Esophagus mucosa (tissue), 1 donor: ENCODE measurements around the gene GPSM1. TPM values are rescaled to one million over a fixed set of nuclear protein-coding genes. Genes with fewer than 3 reads are reported as not detected.

ENCODE experiments used
- ATAC-seq: fragments of 200-7000 bp; cut with Tn5 transposase; one replicate; pipeline ENCODE4 v1.9.1; 2020
- total RNA-seq: library from RNA; stranded (reverse); gene quantifications from one replicate; pipeline ENCODE4 v1.2.4, GENCODE V29; 2023
- donor health status: DM: yes; HTN: yes; CAD: no.

Gene GPSM1
- total RNA-seq, 1 donor from 2014 or later = 1.2 TPM

DNA sequence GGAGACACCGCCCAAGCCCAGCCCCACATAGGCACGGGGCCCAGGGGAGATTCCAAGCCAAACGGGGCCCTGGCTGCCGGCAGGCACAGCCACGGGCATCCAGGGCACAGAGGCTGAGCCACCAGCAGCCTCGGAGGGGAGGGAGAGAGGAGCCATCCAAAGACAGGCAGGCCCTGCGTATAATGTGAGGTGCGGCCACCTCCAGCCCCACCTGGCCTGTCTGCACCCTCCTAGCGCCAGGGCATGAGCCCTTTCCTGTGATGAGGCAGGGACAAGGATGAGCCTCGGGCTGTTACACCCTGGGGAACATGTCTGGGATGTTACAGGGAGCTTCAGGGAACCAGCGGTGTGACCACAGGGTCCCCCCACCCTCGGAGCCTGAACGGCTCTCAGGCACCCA is 22.4 kb upstream of the GPSM1 start:
- no peak for ATAC-seq

DNA sequence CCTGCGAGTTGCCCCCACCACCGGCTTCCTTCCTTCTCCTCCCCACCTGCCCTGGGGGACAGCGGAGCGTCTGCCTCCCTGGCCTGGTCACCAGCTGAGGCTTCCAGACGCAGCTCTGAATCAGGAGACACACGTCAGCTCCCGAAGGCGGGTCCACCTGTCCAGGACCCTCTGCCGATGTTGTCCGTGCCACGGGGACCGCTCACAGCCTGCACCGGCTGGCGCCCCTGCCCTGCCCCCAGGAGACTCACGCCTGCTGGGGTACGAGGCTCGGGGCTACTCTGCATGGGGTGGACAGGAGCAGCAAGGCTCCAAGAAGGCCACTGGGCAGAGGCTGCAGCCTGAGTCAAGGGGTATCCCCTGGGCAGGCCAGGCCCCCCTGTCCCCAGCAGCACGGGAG is 21.5 kb upstream of the GPSM1 start:
- ATAC-seq = no peak

DNA sequence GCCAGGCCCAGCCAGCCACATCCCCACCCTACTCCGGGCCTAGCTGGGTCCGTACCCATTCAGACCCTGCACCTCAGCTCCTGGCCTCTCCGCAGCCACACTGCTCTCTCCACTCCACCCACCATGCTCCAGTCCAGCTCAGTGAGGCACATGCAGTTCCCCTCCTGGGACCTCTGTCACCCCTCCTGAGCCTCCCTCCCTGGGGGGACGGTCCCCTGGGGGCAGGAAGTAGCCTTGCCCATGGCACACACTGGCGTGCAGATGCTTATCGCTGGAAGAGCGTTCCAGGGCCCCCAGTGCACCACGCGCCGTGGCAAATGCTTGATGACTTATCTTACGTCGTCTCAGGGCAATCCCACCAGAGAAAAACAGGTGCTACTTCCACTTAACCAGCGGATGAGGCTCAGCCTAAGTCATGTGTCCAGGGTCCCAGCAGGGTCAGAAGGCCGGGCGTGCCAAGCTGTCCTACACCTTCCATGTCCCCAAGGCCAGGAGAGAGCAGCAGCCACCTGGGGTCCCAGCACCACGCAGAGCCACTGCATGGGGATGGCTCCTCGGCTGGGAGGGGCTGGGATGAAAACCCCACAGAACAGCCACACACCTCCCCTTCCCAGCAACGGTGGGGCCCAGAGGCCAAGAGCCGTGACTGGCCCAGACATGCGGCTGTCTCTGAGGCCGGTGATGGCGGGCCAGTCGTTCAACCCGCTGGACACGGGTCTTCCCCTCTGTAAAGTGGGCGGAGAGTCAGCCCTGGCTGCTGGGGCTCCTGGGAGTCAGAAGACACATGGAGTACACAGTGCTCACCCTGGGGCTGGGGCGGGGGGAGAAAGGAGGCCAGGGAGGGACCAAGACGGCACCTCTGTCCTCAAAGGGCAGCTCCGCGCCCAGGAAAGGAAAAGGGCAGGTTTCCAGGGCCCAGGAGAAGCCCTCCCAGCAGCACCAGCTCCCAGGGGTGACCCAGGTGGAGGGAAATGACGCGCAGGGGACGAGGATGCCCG is 20.8 kb upstream of the GPSM1 start:
- no peak for ATAC-seq

DNA sequence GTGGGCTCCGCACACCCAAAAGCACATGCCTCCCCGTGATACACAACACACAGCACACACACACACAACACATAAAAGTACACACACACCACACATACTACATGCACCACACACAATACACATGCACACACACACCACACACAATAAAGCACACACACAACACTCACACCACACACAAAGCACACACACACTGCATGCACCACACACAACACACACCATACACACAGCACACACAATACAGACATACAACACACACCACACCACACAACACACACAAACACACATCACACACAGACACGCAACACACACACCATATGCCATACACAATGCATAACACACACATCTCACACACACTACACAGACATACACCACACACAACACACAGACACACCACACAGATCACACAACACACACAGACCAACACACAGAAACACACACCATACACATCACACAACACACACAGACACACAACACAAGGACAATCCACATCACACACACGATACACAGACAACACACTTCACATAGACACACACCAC is 20.1 kb upstream of the GPSM1 start:
- no peak for ATAC-seq

DNA sequence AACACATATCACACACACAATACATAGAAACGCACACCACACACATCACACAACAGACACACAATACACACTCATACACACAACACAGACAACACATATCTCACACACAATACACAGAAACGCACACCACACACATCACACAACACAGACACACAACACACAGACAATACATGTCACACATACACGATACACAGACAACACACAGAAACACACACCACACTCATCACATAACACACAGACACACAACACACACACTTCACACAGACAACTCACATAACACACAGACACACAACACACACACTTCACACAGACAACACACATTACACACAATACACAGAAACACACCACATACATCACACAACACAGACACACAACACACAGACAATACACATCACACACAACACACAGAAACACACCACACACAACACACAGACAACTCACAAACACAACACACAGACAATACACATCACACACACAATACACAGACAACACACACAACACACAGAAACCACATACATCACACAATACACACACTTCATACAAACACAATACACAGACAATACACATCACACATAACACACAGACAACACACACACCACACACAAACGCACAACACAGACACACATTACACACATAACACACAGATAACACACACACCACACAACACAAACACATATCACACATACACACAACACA is 19.2 kb upstream of the GPSM1 start:
- ATAC-seq = no peak

DNA sequence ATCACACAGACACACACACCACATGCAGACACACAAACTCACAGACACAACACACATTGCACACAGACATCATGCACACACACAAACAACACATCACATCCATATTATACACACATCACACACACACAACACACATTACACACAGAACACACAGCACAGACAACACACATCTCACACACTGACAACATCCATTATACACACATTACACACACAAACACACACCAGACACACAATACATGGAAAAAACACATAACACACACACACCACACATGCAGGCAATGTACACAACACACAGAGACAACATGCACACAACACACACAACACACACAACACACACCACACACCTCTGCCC is 18.7 kb upstream of the GPSM1 start:
- ATAC-seq = no peak

DNA sequence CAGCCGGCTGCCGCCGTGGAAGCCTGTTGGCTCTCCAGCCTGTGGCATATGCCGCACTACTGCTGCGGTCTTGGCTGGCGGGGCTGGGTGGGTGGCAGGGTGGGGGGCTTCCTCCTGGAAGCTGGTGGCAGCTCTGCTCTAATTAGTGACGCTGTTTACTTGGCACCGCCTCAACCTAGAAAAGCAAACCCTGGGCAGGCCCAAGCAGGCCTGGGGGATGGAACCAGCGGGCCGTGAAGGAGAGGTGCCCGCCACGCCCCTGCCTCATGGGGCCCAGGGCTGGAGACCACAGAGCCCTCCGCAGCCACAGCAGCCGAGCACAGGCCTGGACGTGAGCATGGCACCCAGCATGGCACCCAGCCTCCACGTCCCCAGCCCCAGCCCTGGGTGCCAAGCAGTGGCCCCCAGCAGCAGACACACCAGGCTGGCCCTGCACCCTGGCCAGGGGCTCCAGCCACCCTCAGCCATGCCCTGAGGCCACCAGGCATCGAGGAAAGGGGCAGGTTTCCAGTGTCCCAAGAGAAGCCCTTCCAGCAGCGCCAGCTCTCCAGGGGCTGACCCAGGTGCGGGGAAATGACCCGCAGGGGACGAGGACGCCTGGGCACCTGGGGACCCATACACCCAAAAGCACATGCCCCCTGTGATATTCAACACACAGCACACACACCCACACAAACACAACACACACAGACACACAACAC is 18.1 kb upstream of the GPSM1 start:
- no peak for ATAC-seq

DNA sequence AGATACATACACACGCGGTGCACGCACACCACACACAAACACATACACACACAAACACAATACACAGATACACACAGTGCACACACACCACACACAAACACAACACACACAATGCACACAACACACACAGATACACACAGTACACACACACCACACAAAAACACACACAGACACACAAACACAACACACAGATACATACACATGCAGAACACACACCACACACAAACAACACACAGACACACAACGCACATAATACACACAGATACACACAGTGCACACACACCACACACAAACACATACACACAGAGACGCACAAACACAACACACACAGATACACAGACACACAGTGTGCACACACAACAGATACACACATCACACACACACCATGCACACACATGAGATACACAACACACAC is 17.5 kb upstream of the GPSM1 start:
- no peak for ATAC-seq

DNA sequence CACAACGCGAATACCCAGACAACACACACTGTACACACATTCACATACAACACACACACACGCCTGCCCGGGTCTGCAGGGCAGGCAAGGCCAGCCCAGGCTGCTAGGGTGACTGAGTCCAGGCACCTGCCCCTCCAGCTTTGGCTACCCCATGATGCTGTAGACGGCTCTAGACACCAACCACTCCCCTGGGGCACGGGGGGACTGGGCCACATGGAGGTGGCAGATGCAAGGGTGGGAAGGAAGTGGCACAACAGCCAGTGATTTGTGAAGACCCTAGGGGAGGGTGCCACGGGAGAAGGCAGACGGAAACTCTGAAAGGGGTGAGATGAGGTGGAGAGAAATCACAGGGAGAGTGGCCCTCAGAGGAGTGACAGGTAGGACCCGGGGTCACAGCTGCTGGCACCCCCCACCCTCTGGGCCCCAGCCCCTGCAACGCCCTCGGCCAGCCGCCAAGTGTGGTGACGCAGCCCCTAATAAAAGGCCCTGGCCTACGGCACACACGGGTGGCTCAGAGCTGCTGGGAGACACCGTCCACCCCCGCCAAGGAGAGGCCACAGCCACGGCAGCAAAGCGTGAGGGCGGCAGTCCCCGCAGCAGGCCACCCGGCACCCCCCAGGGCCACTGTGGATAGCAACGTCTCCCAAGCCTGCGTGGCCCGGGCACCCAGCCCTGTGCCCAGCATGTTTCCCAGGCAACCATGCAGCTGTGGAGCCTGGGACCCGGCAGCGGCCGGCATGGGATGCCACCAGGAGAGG is 16.9 kb upstream of the GPSM1 start:
- no peak for ATAC-seq

DNA sequence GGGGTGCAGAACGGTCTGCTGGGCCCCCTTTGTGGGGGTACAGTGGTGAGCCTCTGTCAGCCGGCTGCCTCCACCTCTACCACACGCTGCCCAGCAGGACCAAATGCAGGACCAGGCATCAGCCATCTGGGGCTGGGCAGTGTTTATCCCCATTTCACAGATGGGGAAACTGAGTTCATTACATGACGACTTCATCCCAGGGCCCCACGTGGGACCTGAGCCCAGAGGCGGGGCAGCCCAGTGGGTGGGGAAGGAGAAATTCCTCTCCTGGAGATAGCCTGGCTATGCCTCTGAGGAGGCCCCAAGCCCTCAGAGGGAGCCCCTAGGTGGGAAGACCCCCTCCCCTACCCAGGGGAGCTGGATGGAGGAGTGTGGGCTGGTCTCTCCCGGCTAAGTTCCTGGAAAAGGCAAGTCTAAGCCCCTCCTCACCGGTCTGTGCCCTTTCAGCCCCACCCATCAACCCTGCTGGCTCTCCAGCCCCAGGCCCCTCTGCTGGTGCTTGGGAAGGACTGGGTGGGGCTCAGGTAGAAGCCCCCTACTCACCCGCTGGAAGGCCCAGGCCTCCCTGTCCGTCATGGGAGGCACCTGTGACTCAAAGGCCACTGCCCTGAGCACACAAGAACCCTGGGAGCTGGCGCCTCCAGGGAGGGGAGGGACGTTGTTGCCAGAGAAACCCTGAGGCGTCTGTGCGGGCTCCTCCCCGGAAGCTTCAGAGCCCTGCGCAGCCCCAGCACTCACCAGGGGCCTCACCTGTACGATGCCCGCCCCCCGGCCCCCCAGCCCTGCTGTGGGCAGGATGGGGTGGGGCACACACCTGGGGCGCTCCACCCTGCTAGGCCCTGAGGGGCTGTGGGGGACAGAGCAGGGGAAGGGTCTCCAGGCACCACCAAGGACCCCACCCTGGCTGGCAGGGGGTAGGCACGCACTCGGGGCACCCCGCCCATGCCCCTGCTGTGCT is 16.0 kb upstream of the GPSM1 start:
- peak; percentile 20 for ATAC-seq

DNA sequence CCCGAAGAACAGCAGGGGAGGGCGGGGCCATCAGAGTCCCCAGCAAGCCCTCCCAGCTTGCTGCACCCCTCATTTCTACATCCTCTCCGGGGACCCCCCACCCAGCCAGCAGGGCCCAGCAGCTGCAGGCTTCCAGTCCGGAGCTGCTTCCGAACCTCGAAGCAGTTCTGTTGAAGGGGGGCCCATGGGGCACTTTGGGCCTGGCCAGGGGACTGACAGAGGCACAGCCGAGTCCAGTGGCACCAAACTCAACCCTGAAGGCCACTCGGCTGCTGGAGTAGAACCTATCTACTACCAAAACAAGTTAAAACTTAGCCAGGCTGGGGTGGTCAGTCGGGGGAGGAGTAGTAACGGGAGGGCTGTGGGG is 15.3 kb upstream of the GPSM1 start:
- ATAC-seq = no peak

DNA sequence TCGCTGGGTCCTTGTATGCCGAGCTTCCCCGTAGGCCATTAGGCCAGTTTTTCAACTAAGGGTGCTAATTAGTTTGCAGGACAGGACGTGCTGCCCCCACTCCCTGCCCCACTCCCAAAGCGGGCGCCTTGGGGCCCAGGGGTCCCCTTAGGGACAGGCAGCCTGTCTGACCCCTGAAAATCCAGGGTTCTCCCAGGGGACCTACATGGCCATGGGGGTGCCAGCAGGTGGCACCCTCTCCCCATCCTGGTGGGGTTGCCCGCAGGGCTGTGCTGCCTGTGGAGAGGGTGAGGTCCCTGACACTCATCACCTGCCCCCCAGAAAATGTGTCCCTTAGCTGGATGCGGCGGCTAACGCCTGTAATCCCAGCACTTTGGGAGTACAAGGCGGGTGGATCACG is 14.9 kb upstream of the GPSM1 start:
- peak; percentile 23 for ATAC-seq

DNA sequence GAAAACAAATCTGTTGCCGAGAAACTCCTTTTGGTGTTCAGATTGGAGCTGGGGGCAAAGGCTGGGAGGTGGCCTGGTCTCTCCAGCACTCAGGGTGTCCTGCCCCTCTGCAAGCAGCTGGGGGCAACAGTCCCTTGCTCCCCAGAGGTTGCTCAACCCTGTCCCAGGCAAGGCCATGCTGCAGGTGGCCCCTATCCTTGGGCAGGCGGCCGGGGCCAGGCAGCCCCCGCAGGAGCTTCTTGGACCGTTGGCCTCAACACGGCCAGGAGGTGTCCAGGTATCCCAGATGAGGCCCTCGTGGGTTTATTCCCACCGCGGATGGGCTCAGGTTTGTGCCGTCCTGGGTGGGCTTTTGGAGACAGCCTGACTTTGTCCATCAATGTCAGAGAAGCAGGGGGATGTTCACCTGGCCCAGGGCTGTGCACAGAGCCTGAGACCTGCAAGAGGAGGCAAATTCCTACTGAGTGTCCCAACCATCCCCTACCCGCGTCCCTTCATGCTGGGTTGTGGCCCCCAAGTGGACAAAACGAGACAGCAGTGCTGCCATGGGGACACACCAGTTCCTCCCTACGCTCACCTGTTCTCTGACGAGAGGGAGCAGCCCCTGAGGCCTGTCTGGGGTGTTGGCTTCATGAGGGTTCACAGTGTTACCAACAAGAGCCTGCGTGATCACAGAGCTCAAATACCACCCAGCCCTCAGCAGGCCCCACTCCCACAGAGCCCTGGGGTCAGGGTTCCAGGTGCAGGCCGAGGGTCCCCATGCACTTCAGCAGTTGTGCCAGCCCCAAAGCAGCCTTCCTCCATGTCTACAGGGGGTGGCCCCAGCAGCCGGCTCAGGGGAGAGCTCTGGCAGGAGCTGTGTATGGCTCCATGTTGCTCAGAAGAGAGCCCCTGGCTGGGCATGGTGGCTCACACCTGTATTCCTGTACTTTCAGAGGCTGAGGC is 14.0 kb upstream of the GPSM1 start:
- ATAC-seq = no peak

DNA sequence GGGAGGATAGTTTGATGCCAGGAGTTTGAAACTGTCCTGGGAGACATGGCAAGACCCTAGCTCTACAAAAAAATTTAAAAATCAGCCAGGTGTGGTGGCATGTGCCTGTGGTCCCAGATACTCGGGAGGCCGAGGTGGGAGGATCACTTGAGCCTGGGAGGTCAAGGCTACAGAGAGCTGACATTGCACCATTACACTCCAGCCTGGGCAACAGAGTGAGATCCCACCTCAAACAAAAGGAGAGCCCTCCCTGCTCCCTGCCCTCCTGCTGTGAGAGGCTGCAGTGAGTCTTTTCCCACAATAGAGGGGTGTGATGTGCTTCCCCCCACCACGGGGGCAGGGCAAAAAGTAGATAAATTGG is 13.3 kb upstream of the GPSM1 start:
- ATAC-seq = no peak

DNA sequence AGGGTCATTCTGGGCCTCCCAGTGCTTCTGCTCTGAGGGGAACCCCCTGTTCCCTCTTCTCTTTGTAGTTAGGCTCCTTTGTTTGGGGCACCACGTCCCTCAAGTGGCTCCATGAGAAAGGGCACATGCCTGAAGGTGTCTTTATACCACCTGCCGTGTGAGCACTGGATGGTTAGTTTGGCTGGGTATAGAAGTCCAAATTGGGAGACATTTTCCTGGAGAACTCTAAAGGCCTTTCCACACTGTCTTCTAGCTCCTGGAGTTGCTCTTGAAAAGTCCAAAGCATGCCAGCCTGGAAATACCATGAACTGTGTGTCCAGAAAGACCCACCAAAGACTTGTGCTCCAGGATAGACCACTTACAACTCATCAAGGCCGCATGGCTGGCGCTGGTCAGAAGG is 12.4 kb upstream of the GPSM1 start:
- ATAC-seq = no peak

DNA sequence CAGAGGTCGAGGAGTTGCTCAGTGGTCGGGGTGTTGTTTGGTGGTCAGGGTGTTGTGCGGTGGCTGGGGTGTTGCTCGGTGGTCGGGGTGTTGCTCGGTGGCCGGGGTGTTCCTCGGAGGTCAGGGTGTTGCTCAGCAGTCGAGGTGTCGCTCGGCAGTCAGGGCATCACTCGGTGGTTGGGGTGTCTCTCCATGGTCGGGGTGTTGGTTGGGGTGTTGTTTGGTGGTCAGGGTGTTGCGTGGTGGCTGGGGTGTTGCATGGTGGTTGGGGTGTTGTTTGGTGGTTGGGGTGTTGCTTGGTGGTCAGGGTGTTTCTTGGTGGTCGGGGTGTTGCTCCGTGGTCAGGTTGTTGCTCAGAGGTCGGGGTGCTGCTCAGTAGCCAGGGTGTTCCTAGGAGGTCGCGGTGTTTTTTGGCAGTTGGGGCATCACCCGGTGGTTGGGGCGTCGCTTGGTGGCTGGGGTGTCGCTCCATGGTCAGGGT is 11.0 kb upstream of the GPSM1 start:
- ATAC-seq = no peak

DNA sequence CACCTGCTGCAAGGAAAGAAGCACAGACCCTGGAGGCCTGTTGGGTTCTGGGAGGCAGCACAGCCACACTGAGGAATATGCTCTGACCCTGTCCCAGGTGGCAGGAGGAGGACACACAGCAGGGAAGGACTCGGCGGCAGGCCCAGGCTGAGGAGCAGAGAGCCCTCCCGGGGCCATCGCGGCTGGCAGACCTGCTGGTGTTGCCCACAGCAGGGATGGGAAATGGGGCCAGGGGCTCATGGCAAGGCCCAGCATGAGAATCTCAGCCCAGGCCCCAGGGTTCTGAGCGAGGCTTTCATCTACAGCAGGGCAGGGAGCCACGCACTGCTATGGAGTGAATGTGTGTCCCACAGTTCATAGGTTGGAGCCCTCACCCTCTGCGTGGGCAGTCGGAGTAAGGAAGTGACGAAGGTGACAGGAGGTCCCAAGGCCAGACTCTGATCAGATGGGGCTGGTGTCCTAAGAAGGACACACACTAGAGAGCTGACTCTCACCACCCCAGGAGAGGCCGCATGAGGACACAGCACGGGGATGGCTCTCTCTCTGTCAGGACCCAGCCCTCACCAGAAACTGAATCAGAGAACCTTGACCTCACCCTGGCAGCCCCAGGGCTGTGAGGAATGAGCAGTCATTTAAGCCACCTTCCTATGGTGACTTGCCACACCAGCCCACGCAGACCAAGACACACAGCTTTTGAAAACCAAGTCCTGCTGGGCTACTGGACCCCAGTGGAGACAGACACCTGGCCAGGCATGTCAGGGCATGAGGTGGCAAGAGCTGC is 10.3 kb upstream of the GPSM1 start:
- peak; percentile 43 for ATAC-seq

DNA sequence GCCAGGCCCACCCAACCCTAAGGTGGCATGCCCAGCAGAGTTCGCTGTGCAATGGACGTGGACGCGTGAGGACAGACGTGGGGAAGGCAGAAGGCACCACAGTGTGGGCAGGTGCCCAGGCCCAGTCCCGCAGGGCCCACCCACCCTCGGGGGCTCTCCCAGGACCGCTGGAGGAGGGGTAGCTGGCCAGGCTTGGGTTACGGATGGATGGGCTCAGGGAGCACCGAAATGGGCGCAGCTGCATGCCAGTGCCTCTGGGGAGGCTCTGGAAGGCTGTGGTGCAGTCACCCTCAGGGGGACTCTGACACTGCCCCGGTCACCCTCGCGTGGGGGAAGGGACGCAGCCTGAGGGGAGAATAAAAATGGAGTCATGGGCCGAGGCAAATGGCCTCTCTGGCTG is 9.6 kb upstream of the GPSM1 start:
- peak; percentile 21 for ATAC-seq
